Fibroblast of villous mesenchyme (primary cell): Measurements from ENCODE around the gene LMX1A. TPM values are rescaled to one million over a fixed set of nuclear protein-coding genes. Genes with fewer than 3 reads are reported as not detected.

Source experiments
- DNase-seq: peaks from one replicate; pipeline ENCODE4 v3.0.0-alpha.2; 2010; ENCODE audit warnings: low read depth
- H3K4me3 ChIP-seq: 2 replicates; pipeline ENCODE4 v1.5.1; 2011; ENCODE audit warnings: low read depth, mild to moderate bottlenecking, low read length
- CTCF ChIP-seq: IDR thresholded peaks from 2 replicates; pipeline ENCODE4 v1.5.1; 2012; ENCODE audit warnings: low read depth, mild to moderate bottlenecking, low read length; ENCODE audit not compliant: insufficient read depth
- total RNA-seq: library from RNA; depleted of rRNA; stranded (reverse); fragments of >200 nt; gene quantifications from 2 replicates; pipeline ENCODE4 v1.2.3, GENCODE V29; 2012

LMX1A gene
- total RNA-seq, 1 donor: not detected

- no peak for TF ChIP-seq CTCF
- DNase-seq: no peak
- H3K4me3 ChIP-seq: no peak overlapping the region
These were observed 115.2 kb downstream of the LMX1A start for GRCh38 chr1:165241321-165241720.

DNA sequence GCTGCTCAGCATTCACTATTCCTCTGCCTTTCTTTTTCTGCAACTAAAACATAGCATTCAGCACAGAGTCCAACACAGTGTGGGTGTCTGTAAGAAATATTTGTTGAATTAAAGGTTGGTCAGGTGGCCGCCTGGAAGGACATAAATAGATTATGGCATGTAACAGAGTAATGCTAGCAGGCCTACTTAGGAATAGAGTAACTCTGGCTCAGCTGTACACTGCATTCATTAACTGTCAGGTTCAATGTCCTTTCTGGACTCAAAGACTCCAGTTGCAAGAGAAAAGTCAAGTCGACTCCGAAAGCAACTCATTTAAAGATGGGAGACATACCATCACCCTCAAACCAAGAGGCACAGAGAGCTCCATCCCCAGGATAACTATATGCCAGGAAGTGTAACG is 116.0 kb downstream of the LMX1A start:
- TF ChIP-seq CTCF: no peak
- H3K4me3 ChIP-seq: no peak overlapping the region
- DNase-seq: no peak

DNA sequence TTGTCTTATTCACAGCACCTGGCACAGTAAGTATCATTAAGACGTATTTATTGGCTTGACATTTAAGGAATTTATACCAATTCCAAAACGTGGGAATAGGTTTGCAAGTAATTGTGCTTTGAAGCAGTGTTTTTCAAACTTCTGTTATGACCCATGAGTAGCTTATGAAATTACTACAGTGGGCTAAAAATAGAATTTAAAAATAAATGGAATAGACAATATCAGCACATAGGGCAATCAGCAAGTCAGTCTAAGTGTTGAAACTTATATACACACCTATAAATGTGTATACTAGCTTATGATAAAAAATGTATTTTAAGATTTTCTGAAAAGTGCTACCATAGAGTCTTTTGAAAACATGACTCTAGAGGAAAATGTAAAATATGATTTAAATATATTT is 116.6 kb downstream of the LMX1A start:
- no peak overlapping the region for H3K4me3 ChIP-seq
- no peak for DNase-seq
- TF ChIP-seq CTCF: no peak

DNA sequence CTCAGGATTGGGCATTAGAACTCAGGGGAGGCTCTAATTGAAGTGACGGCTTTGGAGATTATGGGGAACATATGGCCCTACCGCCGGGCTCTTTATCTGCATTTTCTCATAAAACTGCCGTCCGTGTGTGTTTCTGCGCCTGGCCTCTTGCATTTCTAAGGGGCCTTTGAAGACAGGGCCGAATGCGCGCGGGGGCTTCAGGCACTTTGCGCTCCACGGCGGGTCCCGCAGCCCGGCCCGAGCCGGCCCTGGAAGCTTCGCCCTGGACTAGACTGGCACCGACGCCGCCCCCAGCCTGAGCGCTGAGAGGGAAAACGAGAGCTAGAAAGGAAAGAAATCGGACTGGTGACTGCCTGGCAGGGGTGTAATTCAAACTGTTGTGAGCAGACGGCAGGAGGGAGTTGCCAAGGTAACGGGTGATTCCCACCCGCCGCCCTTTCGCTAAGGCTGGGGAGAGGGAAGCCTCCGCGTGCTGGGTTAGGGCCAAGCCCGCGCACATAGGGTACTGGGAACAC is 120.7 kb downstream of the LMX1A start:
- no peak for TF ChIP-seq CTCF
- DNase-seq: no peak

GRCh38 chr1:165235155-165235776 is 121.2 kb downstream of the LMX1A start:
- DNase-seq: no peak
- no peak for TF ChIP-seq CTCF
- H3K4me3 ChIP-seq: no peak overlapping the region

More for the DNA sequence above, 120.7 kb downstream of the LMX1A start:
- no peak overlapping the region for H3K4me3 ChIP-seq

DNA sequence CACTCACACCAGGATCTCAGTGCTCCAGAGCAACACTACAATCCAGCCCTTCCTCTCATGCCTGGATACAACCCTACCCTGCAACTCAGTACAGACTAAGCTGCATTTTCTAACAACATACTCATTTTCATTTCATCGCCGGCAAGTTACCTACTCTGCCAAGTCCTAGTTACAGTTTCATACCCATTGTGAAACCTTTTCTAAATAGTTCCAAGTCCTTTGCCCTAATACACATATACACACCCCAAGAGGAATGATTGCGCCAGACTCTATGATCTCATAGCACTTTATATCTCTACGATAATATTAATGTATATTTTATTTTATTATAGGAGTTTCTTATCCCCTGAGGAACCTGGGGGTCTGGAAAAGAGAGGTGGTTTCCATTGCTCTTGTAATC is 122.4 kb downstream of the LMX1A start:
- TF ChIP-seq CTCF: no peak
- DNase-seq: no peak
- H3K4me3 ChIP-seq: no peak overlapping the region

DNA sequence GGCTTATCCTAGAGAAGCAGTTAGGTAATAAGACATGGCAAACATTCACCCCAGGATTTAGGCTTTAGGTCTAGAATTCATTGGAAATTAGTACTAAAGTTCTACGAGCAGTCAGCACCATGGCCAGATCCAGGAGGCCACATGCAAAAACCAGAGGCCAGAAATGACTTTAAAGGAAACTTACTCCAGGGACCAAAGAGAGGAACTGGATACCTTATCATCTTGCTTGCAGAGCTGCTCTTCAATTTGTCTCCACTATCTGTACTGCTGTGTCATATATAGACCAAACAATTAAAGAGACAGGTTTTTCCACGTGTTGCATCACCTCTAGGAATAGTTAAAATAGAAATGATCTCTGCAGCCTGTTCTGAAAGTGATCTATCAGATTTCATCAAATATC is 127.8 kb downstream of the LMX1A start:
- DNase-seq: no peak
- no peak overlapping the region for H3K4me3 ChIP-seq
- TF ChIP-seq CTCF: no peak
